Lung (tissue), 12 donors: ENCODE data around the gene EGF. TPM values are rescaled to one million over a fixed set of nuclear protein-coding genes. Genes with fewer than 3 reads are reported as not detected.

Experiments used
- ATAC-seq: fragments of 200-7000 bp; cut with Tn5 transposase; one replicate; pipeline ENCODE4 v1.9.1; 2020; ENCODE audit warnings: moderate number of reproducible peaks; ENCODE audit not compliant: insufficient read depth, low FRiP score
- DNase-seq, 3 donors: peaks; one replicate each; pipeline ENCODE4 v3.0.0-alpha.2; 2013 to 2017
- H3K27ac ChIP-seq, 2 donors: one replicate each; pipeline ENCODE4 v1.5.1; 2013; ENCODE audit warnings: mild to moderate bottlenecking in 2 of 2, moderate library complexity in 2 of 2, control low read depth in 1 of 2, inconsistent platforms in 1 of 2, low read depth in 1 of 2, low read length in 1 of 2
- H3K27me3 ChIP-seq, 3 donors: one replicate each; pipeline ENCODE4 v1.5.1; 2013; ENCODE audit warnings: low read length in 2 of 3; ENCODE audit not compliant: control insufficient read depth in 3 of 3, insufficient read depth in 3 of 3
- H3K36me3 ChIP-seq, 4 donors: one replicate each; pipeline ENCODE4 v1.5.1; 2013; ENCODE audit warnings: low read length in 4 of 4, mild to moderate bottlenecking in 1 of 4, moderate library complexity in 1 of 4; ENCODE audit not compliant: control insufficient read depth in 4 of 4, insufficient read depth in 4 of 4
- H3K4me1 ChIP-seq, 5 donors: one replicate each; pipeline ENCODE4 v1.5.1; 2013; ENCODE audit warnings: low read length in 5 of 5, mild to moderate bottlenecking in 2 of 5, moderate library complexity in 1 of 5; ENCODE audit not compliant: control insufficient read depth in 5 of 5, insufficient read depth in 5 of 5
- H3K4me3 ChIP-seq: one replicate; pipeline ENCODE4 v1.5.1; 2013; ENCODE audit warnings: mild to moderate bottlenecking, control low read depth, moderate library complexity
- H3K9ac ChIP-seq, 2 donors: one replicate each; pipeline ENCODE4 v1.5.1; 2013; ENCODE audit warnings: low read length in 2 of 2, control low read depth in 1 of 2; ENCODE audit not compliant: insufficient read depth in 1 of 2
- H3K9me3 ChIP-seq, 4 donors: one replicate each; pipeline ENCODE4 v1.5.1; 2013; ENCODE audit warnings: low read length in 3 of 4, mild to moderate bottlenecking in 1 of 4, moderate library complexity in 1 of 4; ENCODE audit not compliant: control insufficient read depth in 4 of 4, insufficient read depth in 3 of 4
- CTCF ChIP-seq: IDR thresholded peaks from 2 replicates; pipeline ENCODE4 v1.5.1; 2012; ENCODE audit warnings: mild to moderate bottlenecking; ENCODE audit errors: control extremely low read depth, extremely low read depth
- WGBS, 2 donors: extraction: QIAGEN DNeasy Blood & Tissue Kit; methylation state at CpG; one replicate each; pipeline ENCODE4 v1.1.7; 2013; 5-methylcytosine and 5-hydroxymethylcytosine counted together
- polyA plus RNA-seq, 2 donors: library from polyadenylated mRNA; stranded (reverse); fragments of 200-250 nt; gene quantifications; one replicate each; pipeline ENCODE4 v1.2.1, GENCODE V29; 2013
- total RNA-seq, 2 donors: library from RNA; depleted of rRNA in 1 of 2; stranded (reverse); fragments of >200 nt in 1 of 2; gene quantifications; one replicate each; pipeline ENCODE4 v1.2.1, GENCODE V29; 2014 to 2021
- donor health status: control.
- donor health status: control.
- donor health status: Bipolar disorder and iron deficiency.
- donor health status: healthy.
- donor health status: DM: yes; HTN: yes; CAD: no.

Gene EGF
- total and polyA plus RNA-seq, 4 donors = 0.75 to 2.6 (median 1.5) TPM

DNA sequence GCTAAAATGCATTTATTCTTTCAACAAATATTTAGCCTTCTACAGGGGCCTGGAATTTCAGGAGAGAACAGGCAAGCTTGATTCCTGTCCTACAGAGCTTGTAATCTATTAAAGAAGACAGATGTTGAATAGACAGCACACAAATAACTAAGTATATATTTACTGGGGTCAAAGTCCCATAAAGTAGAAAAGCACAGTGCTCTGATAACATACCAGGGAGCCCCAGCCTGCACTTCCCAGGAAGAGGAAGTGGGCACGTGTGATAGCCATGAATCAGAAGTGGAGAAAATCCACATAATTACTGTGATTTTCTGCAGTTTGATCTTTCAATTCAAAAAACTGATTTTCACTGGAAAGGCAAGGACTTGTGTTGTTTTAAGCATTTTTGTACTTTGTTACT is 129.1 kb downstream of the EGF start:
- no peak for TF ChIP-seq CTCF
- 6 to 43% methylated on average over 1 of the region's 1 CpG for WGBS, 2 donors
- H3K9ac ChIP-seq = no peak overlapping the region
- H3K36me3 ChIP-seq = no peaks in the 10 kb centered on the region
- peaks cover 0 to 1% (median 0%) of the 10 kb centered on the region in 4 donors for H3K9me3 ChIP-seq
- ATAC-seq (no peak), DNase-seq (no peak)
- H3K4me3 ChIP-seq = no peak overlapping the region
- no peaks in the 10 kb centered on the region for H3K27me3 ChIP-seq
- H3K4me1 ChIP-seq = peaks cover 0 to 11% (median 0%) of the 10 kb centered on the region in 5 donors
- no peak overlapping the region for H3K27ac ChIP-seq

- Histone ChIP-seq H3K36me3 (no peaks in the 10 kb centered on the region), H3K9me3 (peaks cover 0 to 1% (median 0%) of the 10 kb centered on the region in 4 donors), H3K4me1 (peaks cover 0 to 11% (median 0%) of the 10 kb centered on the region in 5 donors), H3K9ac (no peak overlapping the region), H3K27me3 (no peaks in the 10 kb centered on the region), H3K4me3 (no peak overlapping the region), H3K27ac (no peak overlapping the region)
- DNase-seq (peak in 2 of 3 donors; percentile 22 to 58), ATAC-seq (no peak)
- no peak for TF ChIP-seq CTCF
- WGBS, 2 donors = 50 to 59% methylated on average over 13 of the region's 13 CpGs
Measured at GRCh38 chr4:110042545-110043517, 130.1 kb downstream of the EGF start.

DNA sequence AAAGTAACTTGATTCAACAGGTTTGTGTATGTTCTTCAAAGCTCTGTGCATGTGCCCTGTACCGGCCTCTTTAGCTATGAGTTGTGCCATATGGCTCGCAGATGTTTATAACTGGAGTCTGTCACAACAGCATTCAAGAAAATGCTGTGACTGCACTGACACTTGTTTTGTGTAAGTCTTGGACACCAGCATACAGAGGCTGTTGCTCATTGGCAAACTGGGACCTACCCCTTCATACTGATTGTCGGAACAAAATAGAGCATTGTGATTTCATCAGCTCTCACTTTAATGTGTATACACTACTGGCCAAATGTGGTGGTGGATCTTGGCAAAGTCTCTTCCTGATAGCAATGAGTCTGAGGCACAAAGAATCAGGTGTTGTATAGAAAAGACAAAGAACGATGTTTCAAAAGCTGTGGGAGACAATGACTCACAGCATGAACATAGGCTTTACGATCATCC is 133.9 kb downstream of the EGF start:
- no peaks in the 10 kb centered on the region for H3K27me3 ChIP-seq
- 85 to 86% methylated on average over 5 of the region's 5 CpGs for WGBS, 2 donors
- no peak for TF ChIP-seq CTCF
- H3K36me3 ChIP-seq = no peaks in the 10 kb centered on the region
- DNase-seq = peak; percentile 49 to 84 (median 83)
- ATAC-seq = no peak
- peaks cover 0 to 3% (median 0%) of the 10 kb centered on the region in 4 donors for H3K9me3 ChIP-seq
- H3K4me1 ChIP-seq = peaks cover 0 to 19% (median 0%) of the 10 kb centered on the region in 5 donors
- no peak overlapping the region for H3K27ac ChIP-seq
- no peak overlapping the region for H3K9ac ChIP-seq
- no peak overlapping the region for H3K4me3 ChIP-seq
